ENCODE data around the gene HMGCL.
"Not testable (repeated sequence)": the region's sequence is repeated elsewhere in the genome, so short reads cannot be mapped to it uniquely, and the experiment has no call there.

The HMGCL gene

DNA sequence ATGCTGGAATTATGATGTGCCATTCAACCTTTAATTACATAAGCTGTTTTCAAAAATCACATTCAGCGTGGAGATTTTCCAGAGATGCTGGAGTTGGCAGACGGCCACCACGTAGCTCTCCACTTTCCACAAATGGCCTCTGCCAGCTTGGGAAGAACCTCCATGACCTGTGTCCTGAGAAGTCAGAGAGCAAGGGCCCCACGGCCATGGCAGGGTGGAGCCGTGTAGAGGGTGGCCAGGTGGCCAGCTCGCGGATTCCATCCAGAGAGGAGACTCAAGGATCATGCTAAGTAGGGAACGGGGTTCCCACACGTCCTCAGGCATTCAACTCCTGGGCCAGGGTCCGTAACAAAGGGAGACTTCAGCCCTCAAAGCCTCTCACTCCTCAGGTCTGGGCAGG is 23.4 kb downstream of the HMGCL start:
- no peak overlapping the region for H3K9ac ChIP-seq (ENCODE audit: low read length)
- no peak overlapping the region for H3K27ac ChIP-seq (ENCODE audit: low read depth, low read length)
- H3K27me3 ChIP-seq (ENCODE audit: control insufficient read depth, insufficient read depth, low read length): no peaks in the 10 kb centered on the region
- H3K4me1 ChIP-seq (ENCODE audit: control insufficient read depth, insufficient read depth, low read length): peaks cover 9% of the 10 kb centered on the region
- H3K4me3 ChIP-seq (ENCODE audit: low read length): no peak overlapping the region
- peaks cover 6% of the 10 kb centered on the region for H3K36me3 ChIP-seq (ENCODE audit: control insufficient read depth, insufficient read depth, low read length)

DNA sequence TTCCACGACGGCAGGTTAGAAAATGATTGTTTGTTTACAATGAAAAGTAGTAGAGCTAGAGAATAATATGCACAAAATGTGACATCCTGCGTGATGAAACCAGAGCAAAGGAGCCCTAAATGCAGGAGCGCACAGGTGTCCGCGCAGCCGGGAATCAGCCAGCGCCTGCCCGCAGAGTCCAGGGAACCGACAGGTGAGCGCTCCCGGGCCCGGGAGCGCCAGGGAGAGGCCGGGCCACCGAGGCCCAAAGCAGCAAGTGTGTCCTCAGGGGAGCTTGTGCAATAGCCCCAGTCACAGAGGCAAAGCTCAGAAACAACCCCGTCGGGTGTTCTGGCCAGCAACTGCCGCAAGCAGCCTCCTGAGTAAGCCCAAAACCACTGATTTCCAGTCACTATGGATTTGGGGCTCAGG is 23.9 kb downstream of the HMGCL start:
- peaks cover 5% of the 10 kb centered on the region for H3K36me3 ChIP-seq (ENCODE audit: control insufficient read depth, insufficient read depth, low read length)
- H3K4me3 ChIP-seq (ENCODE audit: low read length): peak overlapping the region; percentile 73
- H3K4me1 ChIP-seq (ENCODE audit: control insufficient read depth, insufficient read depth, low read length): peaks cover 9% of the 10 kb centered on the region
- no peaks in the 10 kb centered on the region for H3K27me3 ChIP-seq (ENCODE audit: control insufficient read depth, insufficient read depth, low read length)
- H3K27ac ChIP-seq (ENCODE audit: low read depth, low read length): peak overlapping the region; percentile 88
- H3K9ac ChIP-seq (ENCODE audit: low read length): peak overlapping the region; percentile 61

DNA sequence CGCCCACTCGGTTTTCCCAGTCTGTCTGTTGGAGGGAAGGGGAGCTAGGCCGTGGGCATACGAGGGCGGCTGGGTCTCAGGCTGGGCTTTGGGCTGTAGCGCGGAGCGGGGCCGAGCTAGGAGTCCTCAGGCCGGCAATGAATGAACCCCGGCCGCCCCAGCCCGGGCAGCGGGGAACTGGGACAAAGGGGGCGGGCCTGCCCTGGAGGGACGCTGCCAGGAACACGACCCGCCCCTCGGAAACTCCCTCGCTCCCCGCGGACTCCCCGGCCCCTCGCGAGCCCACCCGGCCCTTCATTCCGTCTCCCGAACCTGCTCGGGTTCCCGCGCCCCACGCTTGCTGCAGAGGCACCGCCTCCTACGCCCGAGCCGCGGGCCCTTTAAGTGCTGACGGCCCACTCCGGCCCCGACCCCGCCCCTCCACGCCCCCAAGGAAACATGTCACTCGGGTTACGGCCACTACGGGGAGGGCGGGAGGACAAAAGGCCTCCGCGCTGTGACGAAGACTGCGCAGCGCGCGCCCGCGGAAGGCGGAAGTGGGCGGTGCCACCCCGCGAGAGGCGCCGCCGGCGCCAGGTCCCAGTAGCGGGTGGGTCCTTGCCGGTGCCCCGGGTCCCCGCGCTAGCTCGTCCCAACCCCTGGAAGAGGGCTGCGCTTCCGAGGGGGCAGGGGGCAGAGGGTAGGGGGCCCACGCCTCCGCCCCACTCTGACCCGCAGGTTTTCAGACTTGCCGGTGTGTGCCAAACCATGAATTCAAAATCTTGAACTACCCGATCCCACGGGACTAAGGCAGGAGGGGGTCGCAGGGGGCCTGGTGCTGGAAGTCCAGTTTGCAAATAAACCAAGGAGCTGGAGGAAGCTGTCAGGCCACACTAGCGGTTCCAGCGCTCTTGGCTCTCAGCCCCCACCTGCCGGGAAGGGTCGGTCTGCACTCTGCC is 24.6 kb downstream of the HMGCL start, which contains the start of gene GALE:
TSS of gene GALE (minus strand) at position 355 of the 938 bp plus-strand sequence. CDS start 1,747 bp downstream, outside the sequence.
- H3K36me3 ChIP-seq (ENCODE audit: control insufficient read depth, insufficient read depth, low read length): peaks cover 3% of the 10 kb centered on the region

GRCh38 chr1:23799570-23800399 is 25.4 kb downstream of the HMGCL start:
- Histone ChIP-seq H3K9ac (ENCODE audit: low read length) (peak overlapping the region; percentile 70), H3K27ac (ENCODE audit: low read depth, low read length) (peak overlapping the region; percentile 80)

More for the DNA sequence above, 24.6 kb downstream of the HMGCL start, which contains the start of gene GALE:
- Histone ChIP-seq H3K27ac (ENCODE audit: low read depth, low read length) (peak within 1 kb of the TSS; percentile 88), H3K4me3 (ENCODE audit: low read length) (peak within 1 kb of the TSS; percentile 94), H3K4me1 (ENCODE audit: control insufficient read depth, insufficient read depth, low read length) (peaks cover 9% of the 10 kb centered on the region), H3K9ac (ENCODE audit: low read length) (peak within 1 kb of the TSS; percentile 70), H3K27me3 (ENCODE audit: control insufficient read depth, insufficient read depth, low read length) (no peaks in the 10 kb centered on the region)

GRCh38 chr1:23799255-23799569 is 26.0 kb downstream of the HMGCL start:
- Histone ChIP-seq H3K27ac (ENCODE audit: low read depth, low read length) (no peak overlapping the region), H3K9ac (ENCODE audit: low read length) (peak overlapping the region; percentile 70), H3K36me3 (ENCODE audit: control insufficient read depth, insufficient read depth, low read length) (peaks cover 7% of the 10 kb centered on the region)

More at GRCh38 chr1:23799570-23800399, 25.4 kb downstream of the HMGCL start:
- Histone ChIP-seq H3K4me3 (ENCODE audit: low read length) (peak overlapping the region; percentile 94), H3K36me3 (ENCODE audit: control insufficient read depth, insufficient read depth, low read length) (peaks cover 3% of the 10 kb centered on the region), H3K4me1 (ENCODE audit: control insufficient read depth, insufficient read depth, low read length) (peaks cover 9% of the 10 kb centered on the region), H3K27me3 (ENCODE audit: control insufficient read depth, insufficient read depth, low read length) (no peaks in the 10 kb centered on the region)

GRCh38 chr1:23798662-23799142 is 26.5 kb downstream of the HMGCL start:
- H3K4me3 ChIP-seq (ENCODE audit: low read length): peak overlapping the region; percentile 94
- no peaks in the 10 kb centered on the region for H3K27me3 ChIP-seq (ENCODE audit: control insufficient read depth, insufficient read depth, low read length)
- H3K4me1 ChIP-seq (ENCODE audit: control insufficient read depth, insufficient read depth, low read length): peaks cover 9% of the 10 kb centered on the region
- no peak overlapping the region for H3K9ac ChIP-seq (ENCODE audit: low read length)
- no peak overlapping the region for H3K27ac ChIP-seq (ENCODE audit: low read depth, low read length)
- peaks cover 7% of the 10 kb centered on the region for H3K36me3 ChIP-seq (ENCODE audit: control insufficient read depth, insufficient read depth, low read length)

More at GRCh38 chr1:23799255-23799569, 26.0 kb downstream of the HMGCL start:
- Histone ChIP-seq H3K4me3 (ENCODE audit: low read length) (peak overlapping the region; percentile 94), H3K27me3 (ENCODE audit: control insufficient read depth, insufficient read depth, low read length) (no peaks in the 10 kb centered on the region), H3K4me1 (ENCODE audit: control insufficient read depth, insufficient read depth, low read length) (peaks cover 9% of the 10 kb centered on the region)

GRCh38 chr1:23797478-23798448 is 27.5 kb downstream of the HMGCL start:
- H3K9ac ChIP-seq (ENCODE audit: low read length): no peak overlapping the region
- peak overlapping the region; percentile 9 for H3K4me3 ChIP-seq (ENCODE audit: low read length)
- no peaks in the 10 kb centered on the region for H3K27me3 ChIP-seq (ENCODE audit: control insufficient read depth, insufficient read depth, low read length)
- H3K27ac ChIP-seq (ENCODE audit: low read depth, low read length): no peak overlapping the region
- H3K36me3 ChIP-seq (ENCODE audit: control insufficient read depth, insufficient read depth, low read length): peaks cover 7% of the 10 kb centered on the region
- peaks cover 13% of the 10 kb centered on the region for H3K4me1 ChIP-seq (ENCODE audit: control insufficient read depth, insufficient read depth, low read length)

DNA sequence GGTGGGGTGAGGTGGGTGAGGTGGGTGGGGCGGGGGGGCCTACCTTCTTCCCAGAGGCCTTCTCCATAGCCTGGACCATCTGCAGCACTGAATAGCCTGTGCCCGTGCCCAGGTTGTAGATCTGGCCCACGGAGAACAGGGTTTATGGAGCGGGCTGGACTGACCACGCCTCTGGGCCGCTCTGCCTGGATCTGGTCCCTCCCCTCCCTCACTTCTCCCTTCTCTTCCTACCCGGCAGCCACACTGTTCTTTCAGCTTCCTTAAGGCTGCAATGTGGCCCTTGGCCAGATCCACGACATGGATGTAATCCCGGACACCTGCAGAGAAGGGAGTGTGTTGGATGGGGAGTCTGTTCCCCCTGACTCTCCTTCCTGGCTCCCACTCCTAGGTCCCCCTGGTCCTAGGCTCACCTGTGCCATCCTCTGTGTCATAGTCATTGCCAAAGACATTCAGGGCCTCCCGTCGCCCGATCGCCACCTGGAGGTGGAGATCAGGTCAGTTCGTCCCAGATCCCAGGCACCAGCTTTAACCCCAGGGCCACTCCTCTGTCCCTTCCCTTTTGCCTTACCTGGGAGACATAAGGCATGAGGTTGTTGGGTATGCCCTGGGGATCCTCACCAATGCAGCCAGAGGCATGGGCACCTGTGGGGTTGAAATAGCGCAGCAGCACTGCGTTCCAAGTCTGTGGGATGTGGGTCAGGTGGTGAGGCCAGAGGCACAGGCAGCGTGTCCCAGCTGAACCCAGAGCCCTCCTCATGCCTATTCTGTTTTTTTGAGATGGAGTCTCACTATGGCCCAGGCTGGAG is 28.6 kb downstream of the HMGCL start:
- no peak overlapping the region for H3K9ac ChIP-seq (ENCODE audit: low read length)
- no peak overlapping the region for H3K27ac ChIP-seq (ENCODE audit: low read depth, low read length)
- peaks cover 7% of the 10 kb centered on the region for H3K36me3 ChIP-seq (ENCODE audit: control insufficient read depth, insufficient read depth, low read length)
- H3K4me3 ChIP-seq (ENCODE audit: low read length): no peak overlapping the region
- no peaks in the 10 kb centered on the region for H3K27me3 ChIP-seq (ENCODE audit: control insufficient read depth, insufficient read depth, low read length)
- H3K4me1 ChIP-seq (ENCODE audit: control insufficient read depth, insufficient read depth, low read length): peaks cover 18% of the 10 kb centered on the region

GRCh38 chr1:23795676-23796465 is 29.4 kb downstream of the HMGCL start:
- Histone ChIP-seq H3K4me1 (ENCODE audit: control insufficient read depth, insufficient read depth, low read length) (peaks cover 18% of the 10 kb centered on the region), H3K36me3 (ENCODE audit: control insufficient read depth, insufficient read depth, low read length) (peaks cover 7% of the 10 kb centered on the region), H3K27me3 (ENCODE audit: control insufficient read depth, insufficient read depth, low read length) (no peaks in the 10 kb centered on the region), H3K4me3 (ENCODE audit: low read length) (no peak overlapping the region), H3K9ac (ENCODE audit: low read length) (no peak overlapping the region), H3K27ac (ENCODE audit: low read depth, low read length) (no peak overlapping the region)

- H3K36me3 ChIP-seq (ENCODE audit: control insufficient read depth, insufficient read depth, low read length); H3K4me3 ChIP-seq (ENCODE audit: low read length); H3K9ac ChIP-seq (ENCODE audit: low read length); H3K27me3 ChIP-seq (ENCODE audit: control insufficient read depth, insufficient read depth, low read length); H3K27ac ChIP-seq (ENCODE audit: low read depth, low read length): not testable (repeated sequence)
- peaks cover 16% of the 10 kb centered on the region for H3K4me1 ChIP-seq (ENCODE audit: control insufficient read depth, insufficient read depth, low read length)
Measured at GRCh38 chr1:23794732-23795182, 30.5 kb downstream of the HMGCL start.
